Measurements from ENCODE around the gene WDR47.

The WDR47 gene

GRCh38 chr1:108969346-108969745 is 72.6 kb downstream of the WDR47 start:
- Histone ChIP-seq H3K27ac (replicated peaks; ENCODE audit: low read length) (no peak overlapping the region), H4K8ac (ENCODE audit: low read depth, low read length) (no peak overlapping the region), H2BK5ac (ENCODE audit: low read length) (no peak overlapping the region), H2AFZ (ENCODE audit: low read length) (no peak overlapping the region), H3K79me1 (ENCODE audit: low read depth, low read length) (no peaks in the 10 kb centered on the region), H3K18ac (ENCODE audit: low read length) (no peak overlapping the region), H2AK5ac (ENCODE audit: low read depth, low read length) (no peak overlapping the region), H3K9ac (ENCODE audit: low read depth, low read length, poor library complexity) (no peak overlapping the region), H3K14ac (ENCODE audit: low read length) (no peak overlapping the region), H3K36me3 (replicated peaks in 1 of 2; ENCODE audit: control insufficient read depth in 2 of 2, insufficient read depth in 2 of 2, low read length in 2 of 2) (peaks cover 1 to 32% of the 10 kb centered on the region in 2 donors), H3K4me2 (ENCODE audit: insufficient read depth, low read length, poor library complexity, severe bottlenecking) (no peak overlapping the region), H2BK12ac (ENCODE audit: low read length) (no peak overlapping the region), H2BK15ac (ENCODE audit: low read length) (no peak overlapping the region), H3K9me3 (replicated peaks in 1 of 2; ENCODE audit: control insufficient read depth in 2 of 2, insufficient read depth in 1 of 2, low read depth in 1 of 2, low read length in 2 of 2) (no peaks in the 10 kb centered on the region), H3K4me1 (ENCODE audit: control insufficient read depth in 2 of 2, insufficient read depth in 1 of 2, low read depth in 1 of 2, low read length in 2 of 2) (no peaks in the 10 kb centered on the region), H3K27me3 (ENCODE audit: control insufficient read depth in 3 of 3, insufficient read depth in 3 of 3, low read depth in 1 of 3, low read length in 3 of 3) (no peaks in the 10 kb centered on the region), H3K4me3 (ENCODE audit: low read length in 2 of 2) (no peak overlapping the region), H3K4ac (ENCODE audit: low read length) (no peak overlapping the region), H2BK120ac (ENCODE audit: low read depth, low read length) (no peak overlapping the region), H4K91ac (ENCODE audit: low read depth, low read length, poor library complexity) (no peak overlapping the region), H3K23ac (ENCODE audit: low read depth, low read length, poor library complexity) (no peak overlapping the region)
- DNase-seq (ENCODE audit: low spot score), result no peak

- no peak within 1 kb of the TSS for H4K8ac ChIP-seq (ENCODE audit: low read depth, low read length)
- no peaks in the 10 kb centered on the region for H3K9me3 ChIP-seq (replicated peaks in 1 of 2; ENCODE audit: control insufficient read depth in 2 of 2, insufficient read depth in 1 of 2, low read depth in 1 of 2, low read length in 2 of 2)
- no peak within 1 kb of the TSS for H3K4ac ChIP-seq (ENCODE audit: low read length)
- H4K91ac ChIP-seq (ENCODE audit: low read depth, low read length, poor library complexity), result no peak within 1 kb of the TSS
- no peaks in the 10 kb centered on the region for H3K79me1 ChIP-seq (ENCODE audit: low read depth, low read length)
- peak; percentile 72 for DNase-seq (ENCODE audit: low spot score)
- H3K27me3 ChIP-seq (ENCODE audit: control insufficient read depth in 3 of 3, insufficient read depth in 3 of 3, low read depth in 1 of 3, low read length in 3 of 3), result no peaks in the 10 kb centered on the region
- H3K9ac ChIP-seq (ENCODE audit: low read depth, low read length, poor library complexity), result peak within 1 kb of the TSS; percentile 98
- peak within 1 kb of the TSS; percentile 98 for H2AFZ ChIP-seq (ENCODE audit: low read length)
- H3K4me3 ChIP-seq (ENCODE audit: low read length in 2 of 2), result peak within 1 kb of the TSS; percentile 90 to 98
- no peak within 1 kb of the TSS for H2AK5ac ChIP-seq (ENCODE audit: low read depth, low read length)
- H3K23ac ChIP-seq (ENCODE audit: low read depth, low read length, poor library complexity), result peak within 1 kb of the TSS; percentile 97
- WGBS, 2 donors (ENCODE audit: extremely low coverage in 2 of 2, insufficient read length in 2 of 2, insufficient replicate concordance in 1 of 2), result no CpG with 5 or more reads among the region's 72 CpGs
- peaks cover 2 to 22% of the 10 kb centered on the region in 2 donors for H3K36me3 ChIP-seq (replicated peaks in 1 of 2; ENCODE audit: control insufficient read depth in 2 of 2, insufficient read depth in 2 of 2, low read length in 2 of 2)
- H2BK12ac ChIP-seq (ENCODE audit: low read length), result peak within 1 kb of the TSS; percentile 54
- no peak within 1 kb of the TSS for H2BK5ac ChIP-seq (ENCODE audit: low read length)
- H3K14ac ChIP-seq (ENCODE audit: low read length), result peak within 1 kb of the TSS; percentile 89
- H2BK120ac ChIP-seq (ENCODE audit: low read depth, low read length), result no peak within 1 kb of the TSS
- no peaks in the 10 kb centered on the region for H3K4me1 ChIP-seq (ENCODE audit: control insufficient read depth in 2 of 2, insufficient read depth in 1 of 2, low read depth in 1 of 2, low read length in 2 of 2)
- peak within 1 kb of the TSS; percentile 63 for H3K27ac ChIP-seq (replicated peaks; ENCODE audit: low read length)
- peak within 1 kb of the TSS; percentile 99 for H3K18ac ChIP-seq (ENCODE audit: low read length)
- H2BK15ac ChIP-seq (ENCODE audit: low read length), result peak within 1 kb of the TSS; percentile 79
- peak within 1 kb of the TSS; percentile 69 for H3K4me2 ChIP-seq (ENCODE audit: insufficient read depth, low read length, poor library complexity, severe bottlenecking)
Measured at GRCh38 chr1:108963052-108963686, 78.7 kb downstream of the WDR47 start, which contains the start of gene CLCC1. Gene CLCC1 (minus strand): TSS chr1:108963484. CDS start chr1:108950437, 13,047 bp downstream.

GRCh38 chr1:108962681-108963051 is 79.2 kb downstream of the WDR47 start:
- Histone ChIP-seq H3K27ac (replicated peaks; ENCODE audit: low read length) (no peak overlapping the region), H3K23ac (ENCODE audit: low read depth, low read length, poor library complexity) (peak overlapping the region; percentile 97), H2BK15ac (ENCODE audit: low read length) (peak overlapping the region; percentile 79), H2BK5ac (ENCODE audit: low read length) (no peak overlapping the region), H3K4me2 (ENCODE audit: insufficient read depth, low read length, poor library complexity, severe bottlenecking) (peak overlapping the region; percentile 69), H3K18ac (ENCODE audit: low read length) (peak overlapping the region; percentile 99), H2AFZ (ENCODE audit: low read length) (peak overlapping the region; percentile 98), H2BK120ac (ENCODE audit: low read depth, low read length) (no peak overlapping the region), H3K4me3 (ENCODE audit: low read length in 2 of 2) (peak overlapping the region; percentile 90 to 98), H3K36me3 (replicated peaks in 1 of 2; ENCODE audit: control insufficient read depth in 2 of 2, insufficient read depth in 2 of 2, low read length in 2 of 2) (peaks cover 2 to 27% of the 10 kb centered on the region in 2 donors), H4K91ac (ENCODE audit: low read depth, low read length, poor library complexity) (no peak overlapping the region), H2AK5ac (ENCODE audit: low read depth, low read length) (no peak overlapping the region), H3K79me1 (ENCODE audit: low read depth, low read length) (no peaks in the 10 kb centered on the region), H3K27me3 (ENCODE audit: control insufficient read depth in 3 of 3, insufficient read depth in 3 of 3, low read depth in 1 of 3, low read length in 3 of 3) (no peaks in the 10 kb centered on the region), H3K9me3 (replicated peaks in 1 of 2; ENCODE audit: control insufficient read depth in 2 of 2, insufficient read depth in 1 of 2, low read depth in 1 of 2, low read length in 2 of 2) (no peaks in the 10 kb centered on the region), H3K4me1 (ENCODE audit: control insufficient read depth in 2 of 2, insufficient read depth in 1 of 2, low read depth in 1 of 2, low read length in 2 of 2) (no peaks in the 10 kb centered on the region), H3K4ac (ENCODE audit: low read length) (no peak overlapping the region), H2BK12ac (ENCODE audit: low read length) (no peak overlapping the region), H3K9ac (ENCODE audit: low read depth, low read length, poor library complexity) (no peak overlapping the region), H3K14ac (ENCODE audit: low read length) (peak overlapping the region; percentile 89), H4K8ac (ENCODE audit: low read depth, low read length) (no peak overlapping the region)
- no peak for DNase-seq (ENCODE audit: low spot score)
- WGBS, 2 donors (ENCODE audit: extremely low coverage in 2 of 2, insufficient read length in 2 of 2, insufficient replicate concordance in 1 of 2), result no CpG with 5 or more reads among the region's 12 CpGs

- H3K27ac ChIP-seq (replicated peaks; ENCODE audit: low read length), result no peak overlapping the region
- no peaks in the 10 kb centered on the region for H3K79me1 ChIP-seq (ENCODE audit: low read depth, low read length)
- H2BK12ac ChIP-seq (ENCODE audit: low read length), result no peak overlapping the region
Measured at GRCh38 chr1:108961752-108962486, 80.0 kb downstream of the WDR47 start.

More at GRCh38 chr1:108961752-108962486, 80.0 kb downstream of the WDR47 start:
- no peak overlapping the region for H4K8ac ChIP-seq (ENCODE audit: low read depth, low read length)
- H2AFZ ChIP-seq (ENCODE audit: low read length), result no peak overlapping the region
- no peak for DNase-seq (ENCODE audit: low spot score)
- H3K23ac ChIP-seq (ENCODE audit: low read depth, low read length, poor library complexity), result no peak overlapping the region
- no peak overlapping the region for H3K4ac ChIP-seq (ENCODE audit: low read length)
- no peak overlapping the region for H3K4me2 ChIP-seq (ENCODE audit: insufficient read depth, low read length, poor library complexity, severe bottlenecking)
- H2BK120ac ChIP-seq (ENCODE audit: low read depth, low read length), result no peak overlapping the region
- H2BK15ac ChIP-seq (ENCODE audit: low read length), result no peak overlapping the region
- no peak overlapping the region for H2AK5ac ChIP-seq (ENCODE audit: low read depth, low read length)
- no CpG with 5 or more reads among the region's 15 CpGs for WGBS, 2 donors (ENCODE audit: extremely low coverage in 2 of 2, insufficient read length in 2 of 2, insufficient replicate concordance in 1 of 2)
- no peak overlapping the region for H2BK5ac ChIP-seq (ENCODE audit: low read length)
- H3K4me1 ChIP-seq (ENCODE audit: control insufficient read depth in 2 of 2, insufficient read depth in 1 of 2, low read depth in 1 of 2, low read length in 2 of 2), result no peaks in the 10 kb centered on the region
- no peak overlapping the region for H3K9ac ChIP-seq (ENCODE audit: low read depth, low read length, poor library complexity)
- H3K14ac ChIP-seq (ENCODE audit: low read length), result no peak overlapping the region
- H4K91ac ChIP-seq (ENCODE audit: low read depth, low read length, poor library complexity), result no peak overlapping the region
- no peak overlapping the region for H3K18ac ChIP-seq (ENCODE audit: low read length)
- peaks cover 2 to 34% of the 10 kb centered on the region in 2 donors for H3K36me3 ChIP-seq (replicated peaks in 1 of 2; ENCODE audit: control insufficient read depth in 2 of 2, insufficient read depth in 2 of 2, low read length in 2 of 2)
- no peaks in the 10 kb centered on the region for H3K9me3 ChIP-seq (replicated peaks in 1 of 2; ENCODE audit: control insufficient read depth in 2 of 2, insufficient read depth in 1 of 2, low read depth in 1 of 2, low read length in 2 of 2)
- H3K4me3 ChIP-seq (ENCODE audit: low read length in 2 of 2), result peak overlapping the region in 1 of 2 donors; percentile 90
- H3K27me3 ChIP-seq (ENCODE audit: control insufficient read depth in 3 of 3, insufficient read depth in 3 of 3, low read depth in 1 of 3, low read length in 3 of 3), result no peaks in the 10 kb centered on the region

Data from neuronal stem cell (in vitro differentiated cells).